SK-N-SH (cell line): Measurements from ENCODE around the gene APBB2. TPM values are rescaled to one million over a fixed set of nuclear protein-coding genes. Genes with fewer than 3 reads are reported as not detected.
"Not testable (repeated sequence)": the region's sequence is repeated elsewhere in the genome, so short reads cannot be mapped to it uniquely, and the experiment has no call there.

ENCODE experiments used
- CTCF ChIA-PET: fragments of 300-600, 350-600 bp; formaldehyde crosslinking; extraction: SDS; loops from one replicate; lab custom pipeline; 2021; lab: Yijun Ruan, JAX
- POLR2A ChIA-PET: fragments of 350-600 bp; sonication (Branson Sonifier 250); formaldehyde crosslinking; extraction: SDS; loops from one replicate; lab custom pipeline; 2020; ENCODE audit warnings: antibody characterized with exemption, inconsistent platforms; lab: Yijun Ruan, JAX
- DNase-seq: peaks from one replicate; pipeline ENCODE4 v3.0.0; 2012
- H2AFZ ChIP-seq: fragments of 200-600 bp; sonication (generic); 2 replicates; pipeline ENCODE4 v1.8.1; 2016; ENCODE audit warnings: antibody characterized with exemption, mild to moderate bottlenecking, low read depth
- H3F3A ChIP-seq: fragments of 200-600 bp; sonication (generic); replicated peaks from 2 replicates; pipeline ENCODE3; 2016; ENCODE audit warnings: antibody characterized with exemption, mild to moderate bottlenecking; ENCODE audit not compliant: insufficient read depth
- H3K27ac ChIP-seq, 2 experiments: fragments of 200-500 bp in 1 of 2; fragments of 200-600 bp in 1 of 2; sonication (Bioruptor generic) in 1 of 2; sonication (generic), shearing (Covaris generic) in 1 of 2; 2 replicates each; pipeline versions ENCODE4 v1.5.1 to v1.6.1; 2014 to 2016; ENCODE audit warnings: low read depth in 2 of 2, inconsistent platforms in 1 of 2, low read length in 1 of 2, mild to moderate bottlenecking in 1 of 2, mixed read lengths in 1 of 2
- H3K27me3 ChIP-seq: fragments of 200-600 bp; sonication (generic), shearing (Covaris generic); 2 replicates; pipeline ENCODE4 v1.6.1; 2016; ENCODE audit warnings: mixed run types; ENCODE audit not compliant: insufficient read depth
- H3K36me3 ChIP-seq, 2 experiments: fragments of 200-500 bp in 1 of 2; fragments of 200-600 bp in 1 of 2; sonication (Bioruptor generic) in 1 of 2; sonication (generic) in 1 of 2; replicated peaks in 1 of 2; 2 replicates each; pipeline versions ENCODE3 to v1.5.1; 2014 to 2016; ENCODE audit warnings: low read length in 1 of 2, mild to moderate bottlenecking in 1 of 2; ENCODE audit not compliant: insufficient read depth in 2 of 2, control insufficient read depth in 1 of 2
- H3K4me1 ChIP-seq, 2 experiments: fragments of 200-500 bp in 1 of 2; fragments of 200-600 bp in 1 of 2; sonication (Bioruptor generic) in 1 of 2; sonication (generic), shearing (Covaris generic) in 1 of 2; 2 replicates each; pipeline versions ENCODE4 v1.5.1 to v1.6.1; 2014 to 2016; ENCODE audit warnings: low read depth in 1 of 2, low read length in 1 of 2, mixed run types in 1 of 2; ENCODE audit not compliant: insufficient read depth in 2 of 2, control insufficient read depth in 1 of 2
- H3K4me2 ChIP-seq: fragments of 200-600 bp; sonication (generic), shearing (Covaris generic); 2 replicates; pipeline ENCODE4 v1.6.1; 2017; ENCODE audit warnings: mixed run types
- H3K4me3 ChIP-seq, 2 experiments: fragments of 200-500 bp in 1 of 2; fragments of 200-600 bp in 1 of 2; sonication (Bioruptor generic) in 1 of 2; sonication (generic), shearing (Covaris generic) in 1 of 2; 2 replicates each; pipeline versions ENCODE4 v1.5.1 to v1.8.1; 2014 to 2016; ENCODE audit warnings: low read depth in 2 of 2, inconsistent platforms in 1 of 2, low read length in 1 of 2, mild to moderate bottlenecking in 1 of 2, mixed read lengths in 1 of 2, moderate library complexity in 1 of 2
- H3K79me2 ChIP-seq: fragments of 200-600 bp; sonication (generic); 2 replicates; pipeline ENCODE4 v1.8.1; 2017; ENCODE audit warnings: mild to moderate bottlenecking; ENCODE audit not compliant: insufficient read depth
- H3K9ac ChIP-seq: fragments of 200-600 bp; sonication (generic); 2 replicates; pipeline ENCODE4 v1.6.1; 2017; ENCODE audit warnings: mixed run types
- H3K9me2 ChIP-seq: fragments of 200-600 bp; sonication (generic); 2 replicates; pipeline ENCODE4 v1.6.1; 2017; ENCODE audit warnings: mixed run types
- H3K9me3 ChIP-seq: fragments of 200-600 bp; sonication (generic); 2 replicates; pipeline ENCODE4 v1.6.1; 2017; ENCODE audit warnings: mixed run types, mild to moderate bottlenecking, moderate library complexity
- H4K20me1 ChIP-seq: fragments of 200-600 bp; sonication (generic); 2 replicates; pipeline ENCODE4 v1.6.1; 2017; ENCODE audit warnings: mild to moderate bottlenecking, mixed run types; ENCODE audit not compliant: insufficient read depth
- CHD2 ChIP-seq: fragments of 150-350 bp; IDR thresholded peaks from 2 replicates; pipeline ENCODE4 v1.6.1; 2018; ENCODE audit warnings: low read length; ENCODE audit not compliant: partially characterized antibody
- GATA2 ChIP-seq: sonication (generic); formaldehyde crosslinking; IDR thresholded peaks from 2 replicates; pipeline ENCODE4 v1.5.0; 2020; ENCODE audit warnings: mild to moderate bottlenecking, missing genetic modification reagents
- MEF2A ChIP-seq: IDR thresholded peaks from 2 replicates; pipeline ENCODE4 v1.4.0; 2012; ENCODE audit warnings: low read depth, borderline replicate concordance
- MXI1 ChIP-seq: IDR thresholded peaks from 2 replicates; pipeline ENCODE4 v1.6.1; 2012; ENCODE audit warnings: mild to moderate bottlenecking, low read depth, low read length, improper control_type of control experiment
- POLR2AphosphoS5 ChIP-seq: IDR thresholded peaks from 2 replicates; pipeline ENCODE4 v1.6.1; 2012; ENCODE audit warnings: low read depth, low read length
- RCOR1 ChIP-seq: fragments of 150-350 bp; IDR thresholded peaks from 2 replicates; pipeline ENCODE4 v1.6.1; 2017; ENCODE audit warnings: antibody characterized with exemption, low read length
- REST ChIP-seq: IDR thresholded peaks from 2 replicates; pipeline ENCODE4 v1.6.1; 2012; ENCODE audit warnings: mild to moderate bottlenecking, low read depth, low read length, moderate library complexity
- RFX5 ChIP-seq: IDR thresholded peaks from 2 replicates; pipeline ENCODE4 v1.6.1; 2012; ENCODE audit warnings: mild to moderate bottlenecking, improper control_type of control experiment, low read length
- RXRA ChIP-seq: IDR thresholded peaks from 2 replicates; pipeline ENCODE4 v1.4.0; 2012; ENCODE audit warnings: low read depth, mild to moderate bottlenecking, borderline replicate concordance
- SIN3A ChIP-seq: IDR thresholded peaks from 2 replicates; pipeline ENCODE4 v1.6.1; 2012; ENCODE audit warnings: low read depth, mild to moderate bottlenecking, low read length, moderate library complexity, borderline replicate concordance
- TCF12 ChIP-seq: IDR thresholded peaks from 2 replicates; pipeline ENCODE4 v1.4.0; 2012
- ZBTB33 ChIP-seq: IDR thresholded peaks from 2 replicates; pipeline ENCODE4 v1.4.0; 2012; ENCODE audit warnings: low read depth, borderline replicate concordance
- WGBS: methylation state at CpG from one replicate; pipeline ENCODE4 v1.1.6; 2017; ENCODE audit warnings: low lambda C conversion rate; 5-methylcytosine and 5-hydroxymethylcytosine counted together
- polyA plus RNA-seq, 3 experiments: library from polyadenylated mRNA; depleted of rRNA; stranded (reverse); fragments of >200 nt; gene quantifications; 2 replicates each; pipeline ENCODE4 v1.2.3, GENCODE V29; 2012

The APBB2 gene
- polyA plus RNA-seq, 1 of the 3 experiments (the other 2 are of a cell fraction), result 49.8 TPM

GRCh38 chr4:41049176-41049575, 165.2 kb downstream of the APBB2 start:
- peaks cover 61% of the 10 kb centered on the region for H3K79me2 ChIP-seq
- H3K9ac ChIP-seq, H3K4me1 ChIP-seq, H3K4me3 ChIP-seq, CTCF ChIA-PET, H4K20me1 ChIP-seq, POLR2A ChIA-PET, H3K27me3 ChIP-seq, DNase-seq, H3K27ac ChIP-seq, H2AFZ ChIP-seq, H3K36me3 ChIP-seq, H3K9me2 ChIP-seq, H3F3A ChIP-seq, H3K4me2 ChIP-seq: not testable (repeated sequence)
- peaks cover 22% of the 10 kb centered on the region for H3K9me3 ChIP-seq
- WGBS, result 90% methylated on average over 2 of the region's 40 CpGs

GRCh38 chr4:41044791-41045190, 169.6 kb downstream of the APBB2 start:
- TF ChIP-seq ZBTB33 (no peak), GATA2 (CRISPR knock-in tag) (no peak), SIN3A (no peak), RXRA (no peak), CHD2 (no peak), MEF2A (no peak), RCOR1 (no peak), TCF12 (no peak), REST (no peak), POLR2AphosphoS5 (no peak), RFX5 (no peak), MXI1 (no peak)
- Histone ChIP-seq H3K79me2 (peaks cover 61% of the 10 kb centered on the region), H3K27ac (no peak overlapping the region), H3F3A (no peaks in the 10 kb centered on the region), H3K9ac (no peak overlapping the region), H3K4me3 (no peak overlapping the region), H3K9me3 (peaks cover 22% of the 10 kb centered on the region), H4K20me1 (no peaks in the 10 kb centered on the region), H3K4me1 (no peaks in the 10 kb centered on the region), H3K36me3 (peaks cover 0 to 12% of the 10 kb centered on the region in 2 experiments), H3K27me3 (no peaks in the 10 kb centered on the region), H2AFZ (no peak overlapping the region), H3K9me2 (no peaks in the 10 kb centered on the region), H3K4me2 (no peak overlapping the region)
- POLR2A ChIA-PET, result no interaction called here
- no peak for DNase-seq
- CTCF ChIA-PET, result interaction anchor here (1.1 kb wide), 1 partner anchor 18 kb away, joined by 3 read pairs; no protein-coding TSS in a partner anchor
